Neutrophil (primary cell): ENCODE results near the gene THSD4.

ENCODE experiments used
- H3K27ac ChIP-seq: fragments of 200-600 bp; sonication (generic); 2 replicates; pipeline ENCODE4 v1.5.1; 2016; ENCODE audit warnings: mild to moderate bottlenecking, moderate library complexity
- H3K27me3 ChIP-seq: fragments of 200-600 bp; sonication (generic); 2 replicates; pipeline ENCODE4 v1.6.0; 2016; ENCODE audit warnings: mild to moderate bottlenecking
- H3K36me3 ChIP-seq: fragments of 200-600 bp; sonication (generic); 2 replicates; pipeline ENCODE4 v1.5.1; 2017
- H3K4me1 ChIP-seq, 2 experiments: fragments of 200-600 bp in 1 of 2; sonication (generic) in 1 of 2; 1 replicate in 1 of 2; 2 replicates in 1 of 2; pipeline versions ENCODE4 v1.5.1 to v1.6.1; 2013 to 2016; ENCODE audit warnings: low read depth in 1 of 2, low read length in 1 of 2, mild to moderate bottlenecking in 1 of 2, moderate library complexity in 1 of 2; ENCODE audit not compliant: control insufficient read depth in 1 of 2, insufficient read depth in 1 of 2
- H3K4me3 ChIP-seq, 2 experiments: fragments of 200-600 bp in 1 of 2; sonication (generic) in 1 of 2; 1 replicate in 1 of 2; 2 replicates in 1 of 2; pipeline ENCODE4 v1.5.1; 2013 to 2016; ENCODE audit warnings: low read depth in 1 of 2, low read length in 1 of 2, mild to moderate bottlenecking in 1 of 2, moderate library complexity in 1 of 2
- H3K9me3 ChIP-seq: fragments of 200-600 bp; sonication (generic); 2 replicates; pipeline ENCODE4 v1.5.1; 2016
- TF ChIP-seq, protein P1 (sequence below): fragments of 200-600 bp; sonication (generic); IDR thresholded peaks from 2 replicates; pipeline ENCODE4 v1.5.1; 2016; ENCODE audit warnings: antibody characterized with exemption

Gene THSD4

DNA sequence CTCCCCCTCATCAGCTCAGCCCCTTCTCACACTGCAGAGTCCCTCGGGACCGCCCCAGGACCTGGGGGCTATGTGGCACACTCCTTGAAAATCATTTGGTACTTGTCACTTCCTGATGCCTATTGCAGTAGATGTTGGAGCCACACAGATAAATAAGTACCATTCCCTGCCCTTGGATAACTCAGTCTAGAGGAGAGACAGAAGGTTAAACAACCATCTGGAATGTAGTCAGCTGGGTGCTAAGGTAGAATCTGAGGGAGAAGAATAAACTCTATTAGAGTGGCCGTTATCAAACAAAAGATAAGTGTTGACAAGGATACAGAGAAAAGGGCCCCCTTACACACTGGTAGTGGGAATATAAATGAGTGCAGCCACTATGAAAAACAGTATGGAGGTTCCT, 582.8 kb downstream of the THSD4 start:
- TF ChIP-seq, protein P1, sequence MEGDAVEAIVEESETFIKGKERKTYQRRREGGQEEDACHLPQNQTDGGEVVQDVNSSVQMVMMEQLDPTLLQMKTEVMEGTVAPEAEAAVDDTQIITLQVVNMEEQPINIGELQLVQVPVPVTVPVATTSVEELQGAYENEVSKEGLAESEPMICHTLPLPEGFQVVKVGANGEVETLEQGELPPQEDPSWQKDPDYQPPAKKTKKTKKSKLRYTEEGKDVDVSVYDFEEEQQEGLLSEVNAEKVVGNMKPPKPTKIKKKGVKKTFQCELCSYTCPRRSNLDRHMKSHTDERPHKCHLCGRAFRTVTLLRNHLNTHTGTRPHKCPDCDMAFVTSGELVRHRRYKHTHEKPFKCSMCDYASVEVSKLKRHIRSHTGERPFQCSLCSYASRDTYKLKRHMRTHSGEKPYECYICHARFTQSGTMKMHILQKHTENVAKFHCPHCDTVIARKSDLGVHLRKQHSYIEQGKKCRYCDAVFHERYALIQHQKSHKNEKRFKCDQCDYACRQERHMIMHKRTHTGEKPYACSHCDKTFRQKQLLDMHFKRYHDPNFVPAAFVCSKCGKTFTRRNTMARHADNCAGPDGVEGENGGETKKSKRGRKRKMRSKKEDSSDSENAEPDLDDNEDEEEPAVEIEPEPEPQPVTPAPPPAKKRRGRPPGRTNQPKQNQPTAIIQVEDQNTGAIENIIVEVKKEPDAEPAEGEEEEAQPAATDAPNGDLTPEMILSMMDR, result no peak
- H3K36me3 ChIP-seq, result no peaks in the 10 kb centered on the region
- H3K27ac ChIP-seq, result no peak overlapping the region
- no peaks in the 10 kb centered on the region for H3K4me1 ChIP-seq
- no peaks in the 10 kb centered on the region for H3K9me3 ChIP-seq
- H3K4me3 ChIP-seq, result no peak overlapping the region
- peaks cover 31% of the 10 kb centered on the region for H3K27me3 ChIP-seq

- Histone ChIP-seq H3K27me3 (peaks cover 25% of the 10 kb centered on the region), H3K27ac (no peak overlapping the region), H3K36me3 (no peaks in the 10 kb centered on the region), H3K4me1 (no peaks in the 10 kb centered on the region), H3K9me3 (no peaks in the 10 kb centered on the region), H3K4me3 (no peak overlapping the region)
- TF ChIP-seq, protein P1, result no peak
Measured at GRCh38 chr15:71698742-71699141, 583.5 kb downstream of the THSD4 start.

DNA sequence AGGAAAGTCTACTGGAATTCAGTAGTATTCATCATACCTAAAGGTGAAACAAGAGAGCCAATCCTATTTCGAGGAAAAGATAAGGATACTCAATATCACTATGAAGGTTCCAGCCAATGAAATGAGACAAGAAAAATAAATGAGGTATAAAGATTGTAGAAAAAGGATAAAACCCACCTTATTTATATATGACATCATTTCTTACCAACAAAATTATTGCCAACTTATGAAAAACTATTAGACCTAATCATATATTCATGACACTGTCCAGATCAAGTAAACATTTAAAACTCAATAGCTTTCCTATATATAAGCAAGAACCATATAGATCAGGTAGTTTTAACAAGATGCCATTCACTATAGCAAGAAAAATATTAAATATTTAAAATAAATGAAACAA, 584.7 kb downstream of the THSD4 start:
- H3K9me3 ChIP-seq, result no peaks in the 10 kb centered on the region
- H3K4me1 ChIP-seq, result no peaks in the 10 kb centered on the region
- H3K27ac ChIP-seq, result no peak overlapping the region
- TF ChIP-seq, protein P1, result no peak
- H3K4me3 ChIP-seq, result no peak overlapping the region
- no peaks in the 10 kb centered on the region for H3K36me3 ChIP-seq
- peaks cover 22% of the 10 kb centered on the region for H3K27me3 ChIP-seq

GRCh38 chr15:71701808-71702207, 586.5 kb downstream of the THSD4 start:
- H3K4me1 ChIP-seq, result no peaks in the 10 kb centered on the region
- H3K36me3 ChIP-seq, result no peaks in the 10 kb centered on the region
- TF ChIP-seq, protein P1, result no peak

DNA sequence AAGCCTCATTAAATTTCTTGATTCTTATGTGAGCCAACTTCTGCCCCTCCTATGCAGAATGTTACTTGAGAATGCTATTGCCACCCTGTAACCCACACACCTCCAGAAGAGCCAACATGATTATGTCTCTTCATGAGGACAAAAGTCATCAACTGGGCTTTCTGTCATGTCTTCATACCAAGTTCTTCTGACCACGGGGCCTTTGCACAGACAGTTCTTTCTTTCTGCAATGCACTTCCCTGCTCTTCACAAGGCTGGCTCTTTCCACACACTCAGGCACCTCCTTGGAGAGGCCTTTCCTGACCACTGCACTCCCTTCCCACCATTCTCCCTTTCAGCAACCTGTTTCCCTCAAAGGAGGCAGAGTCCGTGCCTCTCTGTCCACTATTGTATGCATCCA, 587.2 kb downstream of the THSD4 start:
- H3K4me1 ChIP-seq, result no peaks in the 10 kb centered on the region
- H3K4me3 ChIP-seq, result no peak overlapping the region
- no peaks in the 10 kb centered on the region for H3K36me3 ChIP-seq
- TF ChIP-seq, protein P1, result no peak
- no peaks in the 10 kb centered on the region for H3K9me3 ChIP-seq
- H3K27ac ChIP-seq, result no peak overlapping the region
- H3K27me3 ChIP-seq, result peaks cover 21% of the 10 kb centered on the region

More at GRCh38 chr15:71701808-71702207, 586.5 kb downstream of the THSD4 start:
- H3K27me3 ChIP-seq, result peaks cover 21% of the 10 kb centered on the region
- H3K4me3 ChIP-seq, result no peak overlapping the region
- no peak overlapping the region for H3K27ac ChIP-seq
- no peaks in the 10 kb centered on the region for H3K9me3 ChIP-seq

DNA sequence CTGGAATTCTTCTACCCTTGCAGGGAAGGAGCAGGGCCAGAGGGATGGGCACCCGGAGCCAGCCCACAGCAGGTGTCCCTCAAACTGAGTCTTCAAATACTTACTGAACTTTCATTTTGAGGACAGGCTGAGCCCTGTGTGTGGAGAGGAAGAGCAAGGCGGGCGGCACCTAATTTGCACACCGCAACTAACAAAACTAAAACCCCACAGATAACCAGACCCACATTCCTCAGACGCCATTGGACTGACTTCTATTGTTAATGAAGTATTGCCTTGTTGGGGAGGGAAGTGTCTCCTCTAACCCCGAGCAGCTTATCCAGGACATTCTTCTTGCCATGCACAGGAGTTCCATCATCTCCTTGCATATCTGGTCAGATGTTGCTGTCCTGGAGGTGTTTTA, 589.9 kb downstream of the THSD4 start:
- no peak overlapping the region for H3K4me3 ChIP-seq
- no peaks in the 10 kb centered on the region for H3K4me1 ChIP-seq
- no peaks in the 10 kb centered on the region for H3K9me3 ChIP-seq
- no peak overlapping the region for H3K27ac ChIP-seq
- H3K27me3 ChIP-seq, result peaks cover 29% of the 10 kb centered on the region
- no peaks in the 10 kb centered on the region for H3K36me3 ChIP-seq
- TF ChIP-seq, protein P1, result no peak
